Left ventricle myocardium inferior (tissue), 1 donor: Measurements from ENCODE around the gene RPS27A. TPM values are rescaled to one million over a fixed set of nuclear protein-coding genes. Genes with fewer than 3 reads are reported as not detected.
"Not testable (repeated sequence)": the region's sequence is repeated elsewhere in the genome, so short reads cannot be mapped to it uniquely, and the experiment has no call there.

Source experiments
- DNase-seq: peaks from one replicate; pipeline ENCODE4 v3.0.0-alpha.2; 2020
- H3K27ac ChIP-seq: fragments of 200-600 bp; replicated peaks from 2 replicates; pipeline ENCODE4 v1.8.0; 2021
- H3K27me3 ChIP-seq: fragments of 200-600 bp; 2 replicates; pipeline ENCODE4 v1.8.0; 2021; ENCODE audit warnings: low read depth
- H3K36me3 ChIP-seq: fragments of 200-600 bp; 2 replicates; pipeline ENCODE4 v1.8.0; 2021
- H3K4me1 ChIP-seq: fragments of 200-600 bp; 2 replicates; pipeline ENCODE4 v1.8.0; 2021
- H3K4me3 ChIP-seq: fragments of 200-600 bp; 2 replicates; pipeline ENCODE4 v1.8.0; 2021; ENCODE audit warnings: mild to moderate bottlenecking, moderate library complexity
- H3K9me3 ChIP-seq: fragments of 200-600 bp; replicated peaks from 2 replicates; pipeline ENCODE4 v1.8.0; 2021
- intact Hi-C: fragments of 100-400 bp; cut with micrococcal nuclease; formaldehyde crosslinking; loops from one replicate; pipeline ENCODE4 v1.11.0; 2022
- total RNA-seq: library from RNA; stranded (reverse); fragmentation: NEBNext Ultra II Directional; extraction: Animal tissue kit (Norgen Biotek cat#: 25700); gene quantifications from one replicate; pipeline ENCODE4 v1.2.1, GENCODE V29; 2021
- TF ChIP-seq, protein P1 (sequence below): fragments of 200-600 bp; IDR thresholded peaks from 2 replicates; pipeline ENCODE4 v1.8.0; 2021; ENCODE audit warnings: antibody characterized with exemption, mild to moderate bottlenecking, borderline replicate concordance
- donor health status: DM: no; HTN: yes; CAD: no; lungs with severe emphysema.

The RPS27A gene
- total RNA-seq, 1 donor from 2014 or later: 459 TPM

DNA sequence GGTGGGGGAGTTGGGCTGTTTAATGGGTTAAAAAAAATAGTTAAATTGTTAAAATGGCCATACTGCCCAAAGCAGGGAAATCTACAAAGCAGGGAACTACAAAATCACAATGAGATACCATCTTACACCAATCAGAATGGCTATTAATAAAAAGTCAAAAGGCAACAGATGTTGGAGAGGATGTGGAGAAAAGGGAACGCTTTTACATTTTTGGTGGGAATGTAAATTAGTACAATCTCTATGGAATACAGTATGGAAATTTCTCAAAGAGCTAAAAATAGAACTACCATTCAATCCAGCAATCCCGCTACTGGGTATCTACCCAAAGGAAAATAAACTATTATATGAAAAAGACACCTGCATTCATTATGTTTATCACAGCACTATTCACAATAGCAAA, 27.5 kb upstream of the RPS27A start:
- TF ChIP-seq, protein P1, sequence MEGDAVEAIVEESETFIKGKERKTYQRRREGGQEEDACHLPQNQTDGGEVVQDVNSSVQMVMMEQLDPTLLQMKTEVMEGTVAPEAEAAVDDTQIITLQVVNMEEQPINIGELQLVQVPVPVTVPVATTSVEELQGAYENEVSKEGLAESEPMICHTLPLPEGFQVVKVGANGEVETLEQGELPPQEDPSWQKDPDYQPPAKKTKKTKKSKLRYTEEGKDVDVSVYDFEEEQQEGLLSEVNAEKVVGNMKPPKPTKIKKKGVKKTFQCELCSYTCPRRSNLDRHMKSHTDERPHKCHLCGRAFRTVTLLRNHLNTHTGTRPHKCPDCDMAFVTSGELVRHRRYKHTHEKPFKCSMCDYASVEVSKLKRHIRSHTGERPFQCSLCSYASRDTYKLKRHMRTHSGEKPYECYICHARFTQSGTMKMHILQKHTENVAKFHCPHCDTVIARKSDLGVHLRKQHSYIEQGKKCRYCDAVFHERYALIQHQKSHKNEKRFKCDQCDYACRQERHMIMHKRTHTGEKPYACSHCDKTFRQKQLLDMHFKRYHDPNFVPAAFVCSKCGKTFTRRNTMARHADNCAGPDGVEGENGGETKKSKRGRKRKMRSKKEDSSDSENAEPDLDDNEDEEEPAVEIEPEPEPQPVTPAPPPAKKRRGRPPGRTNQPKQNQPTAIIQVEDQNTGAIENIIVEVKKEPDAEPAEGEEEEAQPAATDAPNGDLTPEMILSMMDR: no peak
- H3K9me3 ChIP-seq: peaks cover 36% of the 10 kb centered on the region
- no peaks in the 10 kb centered on the region for H3K27me3 ChIP-seq
- H3K27ac ChIP-seq: no peak overlapping the region
- DNase-seq: no peak
- H3K4me1 ChIP-seq: no peaks in the 10 kb centered on the region
- H3K36me3 ChIP-seq: peaks cover 54% of the 10 kb centered on the region
- H3K4me3 ChIP-seq: no peak overlapping the region
- intact Hi-C loops: no loop called here

DNA sequence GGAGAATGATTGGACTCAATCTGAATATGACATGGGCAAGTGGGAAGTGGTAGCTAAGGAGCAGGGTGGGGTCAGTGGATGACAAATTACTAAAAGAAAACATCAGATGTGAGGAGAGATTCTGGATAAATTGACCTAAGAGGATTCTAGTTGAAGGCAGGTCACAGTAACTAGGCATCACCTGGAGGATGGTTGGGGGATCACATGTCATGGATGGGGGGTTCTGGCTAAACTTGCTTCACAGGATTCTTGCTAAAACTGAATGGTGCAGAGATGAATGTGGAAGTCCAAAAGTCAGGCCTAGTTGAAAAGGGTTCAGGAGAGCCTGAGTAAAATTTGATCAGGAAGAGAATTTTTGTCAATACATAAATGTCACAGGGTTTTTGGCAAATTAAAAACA, 18.7 kb upstream of the RPS27A start:
- Histone ChIP-seq H3K4me3 (no peak overlapping the region), H3K36me3 (no peaks in the 10 kb centered on the region), H3K9me3 (no peaks in the 10 kb centered on the region), H3K27me3 (no peaks in the 10 kb centered on the region), H3K4me1 (no peaks in the 10 kb centered on the region), H3K27ac (no peak overlapping the region)
- TF ChIP-seq, protein P1: no peak
- intact Hi-C loops: no loop called here
- no peak for DNase-seq

- Histone ChIP-seq H3K4me3 (peak overlapping the region; percentile 78), H3K27me3 (no peaks in the 10 kb centered on the region), H3K4me1 (peaks cover 45% of the 10 kb centered on the region), H3K9me3 (no peaks in the 10 kb centered on the region), H3K27ac (peak overlapping the region; percentile 93), H3K36me3 (no peaks in the 10 kb centered on the region)
- no peak for DNase-seq
- intact Hi-C loops: no loop called here
- TF ChIP-seq, protein P1: no peak
Measured at GRCh38 chr2:55223958-55224760, 8.3 kb upstream of the RPS27A start.

DNA sequence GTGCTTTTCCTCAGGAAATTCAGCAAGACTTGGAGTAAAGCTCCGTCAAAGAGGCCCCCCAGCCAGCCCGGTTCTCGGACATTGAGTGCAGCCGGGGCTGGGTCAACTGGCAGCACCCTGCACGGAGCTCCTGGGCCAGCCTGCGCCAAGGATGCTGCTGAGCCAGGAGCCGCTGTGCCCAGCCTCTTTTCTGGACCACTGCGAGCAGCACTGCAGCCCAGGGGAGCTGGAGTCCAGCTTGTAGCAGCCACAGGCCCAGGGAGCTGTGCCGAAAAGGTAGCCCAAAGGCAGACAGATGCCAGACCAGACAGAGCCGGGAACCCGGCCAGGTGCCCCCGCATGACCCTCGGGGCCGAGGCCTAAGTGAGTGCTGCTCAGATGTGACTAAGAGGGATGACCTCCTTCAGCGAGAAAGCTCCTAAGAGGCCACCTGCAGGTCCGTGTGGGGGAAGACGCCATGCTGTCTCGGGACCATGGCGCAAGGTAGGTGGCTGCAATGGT, 7.7 kb upstream of the RPS27A start:
- Histone ChIP-seq H3K27me3 (no peaks in the 10 kb centered on the region), H3K9me3 (no peaks in the 10 kb centered on the region), H3K4me1 (peaks cover 49% of the 10 kb centered on the region), H3K4me3 (no peak overlapping the region), H3K27ac (peak overlapping the region; percentile 93), H3K36me3 (no peaks in the 10 kb centered on the region)
- DNase-seq: no peak
- intact Hi-C loops: no loop called here
- TF ChIP-seq, protein P1: no peak

GRCh38 chr2:55225481-55226020, 6.9 kb upstream of the RPS27A start:
- intact Hi-C loops: no loop called here
- TF ChIP-seq, protein P1: no peak
- Histone ChIP-seq H3K4me1 (peaks cover 49% of the 10 kb centered on the region), H3K4me3 (no peak overlapping the region), H3K27ac (no peak overlapping the region), H3K9me3 (no peaks in the 10 kb centered on the region), H3K36me3 (no peaks in the 10 kb centered on the region), H3K27me3 (no peaks in the 10 kb centered on the region)
- no peak for DNase-seq

DNA sequence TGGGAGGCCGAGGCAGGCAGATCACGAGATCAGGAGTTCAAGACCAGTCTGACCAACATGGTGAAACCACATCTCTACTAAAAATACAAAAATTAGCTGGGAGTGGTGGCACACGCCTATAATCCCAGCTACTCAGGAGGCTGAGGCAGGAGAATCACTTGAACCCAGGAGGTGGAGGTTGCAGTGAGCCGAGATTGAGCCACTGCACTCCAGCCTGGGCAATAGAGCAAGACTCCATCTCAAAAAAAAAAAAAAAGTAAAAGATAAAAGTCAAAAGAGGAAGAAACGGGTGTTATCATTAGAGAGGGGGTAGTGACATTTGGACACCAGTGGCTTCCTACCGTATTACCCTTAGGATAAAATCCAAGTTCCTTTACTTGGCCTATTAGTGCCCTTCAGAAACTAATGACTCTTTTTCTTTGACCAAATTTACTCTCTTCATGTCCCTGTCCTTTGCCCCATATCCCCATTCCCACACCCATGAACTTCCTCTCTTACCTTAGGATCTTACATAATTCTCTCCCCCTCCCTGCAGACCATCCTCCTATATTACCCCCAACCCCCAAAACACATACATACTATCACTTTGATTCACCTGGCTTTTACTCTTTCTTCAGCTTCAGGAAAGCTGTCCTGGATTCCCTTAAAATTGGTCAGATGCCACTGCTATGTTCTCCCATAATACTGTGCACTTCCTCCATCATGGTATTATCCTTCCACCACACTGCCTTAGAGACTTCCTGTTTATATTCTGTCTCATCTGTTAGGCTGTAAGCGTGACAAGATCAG, 4.9 kb upstream of the RPS27A start:
- H3K4me3 ChIP-seq, H3K36me3 ChIP-seq, DNase-seq, H3K9me3 ChIP-seq, intact Hi-C loops, H3K27me3 ChIP-seq: not testable (repeated sequence)
- Histone ChIP-seq H3K27ac (peak overlapping the region; percentile 39), H3K4me1 (peaks cover 57% of the 10 kb centered on the region)
